HCT116 (cell line): ENCODE data around the gene DVL1. TPM values are rescaled to one million over a fixed set of nuclear protein-coding genes. Genes with fewer than 3 reads are reported as not detected.

Experiments used
- ATAC-seq: fragments of 200-7000 bp; cut with Tn5 transposase; 2 replicates; pipeline ENCODE4 v1.9.1; 2020; ENCODE audit warnings: mild to moderate bottlenecking, moderate library complexity
- BruUV-seq: library from RNA; stranded (reverse); fragments of 400-500 nt; replicated peaks from 2 replicates; lab custom pipeline; 2021; lab: Mats Ljungman, UMichigan
- CTCF ChIA-PET: fragments of 300-600 bp; sonication (Branson Sonifier 250); formaldehyde crosslinking; loops from one replicate; lab custom pipeline; 2021; ENCODE audit warnings: antibody characterized with exemption; lab: Charles Lee
- POLR2A ChIA-PET: fragments of 300-600, 350-600 bp; sonication (Branson Sonifier 250); formaldehyde crosslinking; loops from one replicate; lab custom pipeline; 2021; ENCODE audit warnings: antibody characterized with exemption; lab: Charles Lee
- RAD21 ChIA-PET, 2 experiments: fragments of 300-600 bp; sonication (Branson Sonifier 250); formaldehyde crosslinking; loops; one replicate each; lab custom pipeline; 2023; ENCODE audit warnings: low total read pairs in 2 of 2; ENCODE audit not compliant: uncharacterized antibody in 2 of 2, unreplicated experiment in 2 of 2, low non-redundant PET in 1 of 2; lab: Charles Lee
- DNase-seq: peaks from one replicate; pipeline ENCODE4 v3.0.0-alpha.2; 2010; ENCODE audit warnings: low read depth, low spot score
- H2AFZ ChIP-seq: fragments of 200-600 bp; shearing (Covaris generic), sonication (generic); 2 replicates; pipeline ENCODE4 v1.6.1; 2017; ENCODE audit warnings: low read depth, mixed run types, mixed read lengths, antibody characterized with exemption, low read length; ENCODE audit not compliant: poor library complexity, severe bottlenecking
- H3K27ac ChIP-seq: 2 replicates; pipeline ENCODE4 v1.5.1; 2012; ENCODE audit warnings: low read depth, low read length
- H3K27me3 ChIP-seq: fragments of 200-600 bp; sonication (generic); 2 replicates; pipeline ENCODE4 v1.6.1; 2016; ENCODE audit warnings: mixed run types, low read length, mixed read lengths; ENCODE audit not compliant: insufficient read depth
- H3K36me3 ChIP-seq, 2 experiments: fragments of 200-500 bp in 1 of 2; fragments of 200-600 bp in 1 of 2; sonication (Bioruptor generic) in 1 of 2; sonication (generic) in 1 of 2; 2 replicates each; pipeline versions ENCODE4 v1.5.1 to v1.6.1; 2014 to 2016; ENCODE audit warnings: low read length in 2 of 2, inconsistent platforms in 1 of 2, mixed read lengths in 1 of 2, mixed run types in 1 of 2; ENCODE audit not compliant: insufficient read depth in 2 of 2, control insufficient read depth in 1 of 2
- H3K4me1 ChIP-seq, 2 experiments: fragments of 200-600 bp in 1 of 2; sonication (generic) in 1 of 2; 2 replicates each; pipeline versions ENCODE4 v1.5.1 to v1.6.1; 2012 to 2017; ENCODE audit warnings: low read length in 2 of 2, inconsistent platforms in 1 of 2, mild to moderate bottlenecking in 1 of 2, mixed read lengths in 1 of 2, mixed run types in 1 of 2, moderate library complexity in 1 of 2; ENCODE audit not compliant: insufficient read depth in 2 of 2, control insufficient read depth in 1 of 2
- H3K4me2 ChIP-seq: fragments of 200-600 bp; sonication (generic); 2 replicates; pipeline ENCODE4 v1.6.1; 2017; ENCODE audit warnings: mixed run types, low read length, mixed read lengths
- H3K4me3 ChIP-seq, 2 experiments: fragments of 200-600 bp in 1 of 2; sonication (generic) in 1 of 2; replicated peaks in 1 of 2; 2 replicates each; pipeline ENCODE4 v1.5.1; 2011 to 2016; ENCODE audit warnings: low read length in 2 of 2, control low read depth in 1 of 2, low read depth in 1 of 2, mild to moderate bottlenecking in 1 of 2, mixed read lengths in 1 of 2, mixed run types in 1 of 2
- H3K79me2 ChIP-seq: fragments of 200-600 bp; sonication (generic); 2 replicates; pipeline ENCODE4 v1.6.1; 2017; ENCODE audit warnings: mild to moderate bottlenecking, mixed run types, low read length, moderate library complexity, mixed read lengths; ENCODE audit not compliant: insufficient read depth
- H3K9ac ChIP-seq: fragments of 200-600 bp; sonication (generic); 2 replicates; pipeline ENCODE4 v1.6.1; 2016; ENCODE audit warnings: low read length, mixed read lengths
- H3K9me2 ChIP-seq: fragments of 200-600 bp; sonication (generic), shearing (Covaris generic); 2 replicates; pipeline ENCODE4 v1.6.1; 2017; ENCODE audit warnings: mixed run types, mild to moderate bottlenecking, moderate library complexity; ENCODE audit not compliant: insufficient read depth
- H3K9me3 ChIP-seq, 2 experiments: fragments of 200-500 bp in 1 of 2; fragments of 200-600 bp in 1 of 2; sonication (Bioruptor generic) in 1 of 2; sonication (generic) in 1 of 2; 2 replicates each; pipeline ENCODE4 v1.6.1; 2014 to 2017; ENCODE audit warnings: low read length in 2 of 2, mixed read lengths in 2 of 2, inconsistent platforms in 1 of 2, low read depth in 1 of 2, mild to moderate bottlenecking in 1 of 2, mixed run types in 1 of 2, moderate library complexity in 1 of 2; ENCODE audit not compliant: control insufficient read depth in 1 of 2, insufficient read depth in 1 of 2
- H4K20me1 ChIP-seq: fragments of 200-600 bp; sonication (generic), shearing (Covaris generic); 2 replicates; pipeline ENCODE4 v1.6.1; 2017; ENCODE audit warnings: mixed run types, mild to moderate bottlenecking, moderate library complexity; ENCODE audit not compliant: insufficient read depth
- CBX3 ChIP-seq: IDR thresholded peaks from 2 replicates; pipeline ENCODE4 v1.6.1; 2012; ENCODE audit warnings: low read depth
- CTCF ChIP-seq, 3 experiments: fragments of 200-600 bp in 1 of 3; sonication (generic) in 1 of 3; IDR thresholded peaks in 2 of 3; conservative IDR thresholded peaks in 1 of 3; 2 replicates each; pipeline ENCODE4 v1.5.1; 2012 to 2017; ENCODE audit warnings: low read depth in 2 of 3, low read length in 2 of 3, antibody characterized with exemption in 1 of 3, borderline replicate concordance in 1 of 3, control low read depth in 1 of 3, mild to moderate bottlenecking in 1 of 3, mixed read lengths in 1 of 3, mixed run types in 1 of 3, moderate library complexity in 1 of 3; ENCODE audit not compliant: insufficient read depth in 1 of 3
- EGR1 ChIP-seq: IDR thresholded peaks from 2 replicates; pipeline ENCODE4 v1.6.1; 2012; ENCODE audit warnings: low read depth
- EZH2 ChIP-seq: fragments of 200-600 bp; sonication (generic); IDR thresholded peaks from 2 replicates; pipeline ENCODE4 v1.6.1; 2017; ENCODE audit warnings: antibody characterized with exemption, mixed run types
- EZH2phosphoT487 ChIP-seq: fragments of 200-600 bp; IDR thresholded peaks from 2 replicates; pipeline ENCODE4 v1.6.1; 2018; ENCODE audit warnings: antibody characterized with exemption, borderline replicate concordance
- JUND ChIP-seq: IDR thresholded peaks from 2 replicates; pipeline ENCODE4 v1.6.1; 2012
- MAX ChIP-seq: IDR thresholded peaks from 2 replicates; pipeline ENCODE4 v1.6.1; 2012
- POLR2AphosphoS5 ChIP-seq: IDR thresholded peaks from 2 replicates; pipeline ENCODE4 v1.6.1; 2011; ENCODE audit warnings: mild to moderate bottlenecking, low read depth, low read length, moderate library complexity
- REST ChIP-seq: IDR thresholded peaks from 2 replicates; pipeline ENCODE4 v1.6.1; 2012; ENCODE audit warnings: low read depth
- SIN3A ChIP-seq: IDR thresholded peaks from 2 replicates; pipeline ENCODE4 v1.6.1; 2012; ENCODE audit warnings: low read depth
- SP1 ChIP-seq: IDR thresholded peaks from 2 replicates; pipeline ENCODE4 v1.6.1; 2012; ENCODE audit warnings: low read depth
- SRF ChIP-seq: IDR thresholded peaks from 2 replicates; pipeline ENCODE4 v1.6.1; 2012; ENCODE audit warnings: low read depth
- TCF7L2 ChIP-seq: IDR thresholded peaks from 2 replicates; pipeline ENCODE4 v1.7.0; 2011; ENCODE audit warnings: borderline replicate concordance, inconsistent platforms; ENCODE audit not compliant: insufficient read depth, insufficient read length; ENCODE audit errors: extremely low read depth
- ZFX ChIP-seq: fragments of 450-650 bp; IDR thresholded peaks from 2 replicates; pipeline ENCODE4 v1.6.1; 2017
- ZNF274 ChIP-seq: fragments of 200-500 bp; sonication (Bioruptor generic); IDR thresholded peaks from 2 replicates; pipeline ENCODE4 v1.6.1; 2014; ENCODE audit warnings: mild to moderate bottlenecking, low read depth, low read length, inconsistent platforms
- intact Hi-C: fragments of 100-400 bp; cut with micrococcal nuclease; formaldehyde crosslinking; loops from 2 replicates; pipeline ENCODE4 v1.10.0; 2022
- total RNA-seq: library from RNA; stranded (reverse); gene quantifications from one replicate; pipeline ENCODE4 v1.2.1, GENCODE V29; 2021; ENCODE audit not compliant: unreplicated experiment
- TF ChIP-seq, protein P1 (sequence below): IDR thresholded peaks from 2 replicates; pipeline ENCODE4 v1.6.1; 2012
- TF ChIP-seq, protein P2 (sequence below): IDR thresholded peaks from 2 replicates; pipeline ENCODE4 v1.6.1; 2011; ENCODE audit warnings: mild to moderate bottlenecking, low read length, moderate library complexity; ENCODE audit not compliant: insufficient replicate concordance; ENCODE audit errors: extremely low read depth

Gene DVL1
- total RNA-seq, 1 experiment from 2014 or later, result 160 TPM

GRCh38 chr1:1374929-1375662 lies 25.9 kb upstream of the DVL1 start, which contains the start of gene AURKAIP1:
TSS of gene AURKAIP1 (minus strand) at chr1:1375207. CDS start at chr1:1374756, 451 bp downstream.
- Histone ChIP-seq H3K79me2 (peaks cover 29% of the 10 kb centered on the region), H3K9me3 (no peaks in the 10 kb centered on the region), H3K4me1 (peaks cover 14 to 33% of the 10 kb centered on the region in 2 experiments), H3K27me3 (no peaks in the 10 kb centered on the region), H3K9ac (peak within 1 kb of the TSS; percentile 96), H3K27ac (peak within 1 kb of the TSS; percentile 99), H3K4me2 (peak within 1 kb of the TSS; percentile 79), H3K36me3 (peaks cover 0 to 11% of the 10 kb centered on the region in 2 experiments; a peak in 1 of 4 replicates), H3K9me2 (no peaks in the 10 kb centered on the region), H3K4me3 (peak within 1 kb of the TSS; percentile 73 to 93), H4K20me1 (no peaks in the 10 kb centered on the region), H2AFZ (no peak within 1 kb of the TSS)
- ChIA-PET POLR2A (interaction anchor here (0.6 to 2.1 kb wide), 8 partner anchors 11 to 470 kb away, joined by 3 to 6 read pairs (median 4); partner anchors contain the start of gene CCNL2), CTCF (interaction anchor here (0.8 to 1.8 kb wide), 8 partner anchors 24 to 130 kb away, joined by 3 to 9 read pairs (median 4); partner anchors contain the start of gene CCNL2), RAD21 (interaction anchor here in 1 of 2 experiments (0.8 to 1.2 kb wide), 2 partner anchors 24 to 27 kb away, joined by 3 to 4 read pairs; partner anchors contain the start of gene CCNL2)
- BruUV-seq, result no TSS peak
- ATAC-seq, result peak; percentile 89
- peak; percentile 100 for DNase-seq
- intact Hi-C loops, result loop anchor here (1.0 to 2.0 kb wide), 3 partner anchors 30 to 130 kb away; no protein-coding TSS in a partner anchor
- TF ChIP-seq JUND, result peak; percentile 55; the same call in 1 of the 2 replicates
- TF ChIP-seq EZH2phosphoT487, result no peak
- peak; percentile 94 for TF ChIP-seq SRF
- TF ChIP-seq SIN3A, result peak; percentile 88
- TF ChIP-seq ZFX, result peak; percentile 81
- TF ChIP-seq CTCF (IDR thresholded peaks at IDR 0.05 in 2 of 3, conservative IDR thresholded peaks at IDR 0.05 in 1 of 3; ENCODE audit: borderline replicate concordance in 1 of 3, insufficient read depth in 1 of 3, low read depth in 2 of 3, low read length in 2 of 3), result peak in 2 of 3 experiments; percentile 16 to 29; a peak in 1 of 6 replicates
- TF ChIP-seq EZH2, result no peak
- TF ChIP-seq MAX, result peak; percentile 94
- TF ChIP-seq REST, result no peak
- TF ChIP-seq, protein P1, sequence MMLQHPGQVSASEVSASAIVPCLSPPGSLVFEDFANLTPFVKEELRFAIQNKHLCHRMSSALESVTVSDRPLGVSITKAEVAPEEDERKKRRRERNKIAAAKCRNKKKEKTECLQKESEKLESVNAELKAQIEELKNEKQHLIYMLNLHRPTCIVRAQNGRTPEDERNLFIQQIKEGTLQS, result no peak
- peak; percentile 59 for TF ChIP-seq POLR2AphosphoS5
- TF ChIP-seq EGR1, result peak; percentile 94
- no peak for TF ChIP-seq ZNF274
- peak; percentile 99 for TF ChIP-seq CBX3
- TF ChIP-seq, protein P2, sequence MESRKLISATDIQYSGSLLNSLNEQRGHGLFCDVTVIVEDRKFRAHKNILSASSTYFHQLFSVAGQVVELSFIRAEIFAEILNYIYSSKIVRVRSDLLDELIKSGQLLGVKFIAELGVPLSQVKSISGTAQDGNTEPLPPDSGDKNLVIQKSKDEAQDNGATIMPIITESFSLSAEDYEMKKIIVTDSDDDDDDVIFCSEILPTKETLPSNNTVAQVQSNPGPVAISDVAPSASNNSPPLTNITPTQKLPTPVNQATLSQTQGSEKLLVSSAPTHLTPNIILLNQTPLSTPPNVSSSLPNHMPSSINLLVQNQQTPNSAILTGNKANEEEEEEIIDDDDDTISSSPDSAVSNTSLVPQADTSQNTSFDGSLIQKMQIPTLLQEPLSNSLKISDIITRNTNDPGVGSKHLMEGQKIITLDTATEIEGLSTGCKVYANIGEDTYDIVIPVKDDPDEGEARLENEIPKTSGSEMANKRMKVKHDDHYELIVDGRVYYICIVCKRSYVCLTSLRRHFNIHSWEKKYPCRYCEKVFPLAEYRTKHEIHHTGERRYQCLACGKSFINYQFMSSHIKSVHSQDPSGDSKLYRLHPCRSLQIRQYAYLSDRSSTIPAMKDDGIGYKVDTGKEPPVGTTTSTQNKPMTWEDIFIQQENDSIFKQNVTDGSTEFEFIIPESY, result peak; percentile 96
- TF ChIP-seq SP1, result peak; percentile 95
- peak; percentile 47 for TF ChIP-seq TCF7L2
